WTC11 (cell line): Measurements from ENCODE around the gene LACC1.

Experiments used
- CREB1 ChIP-seq: sonication (generic); formaldehyde crosslinking; IDR thresholded peaks from 2 replicates; pipeline ENCODE4 v1.8.0; 2023; ENCODE audit warnings: mild to moderate bottlenecking, missing genetic modification reagents
- CTCF ChIP-seq: fragments of 200-600 bp; IDR thresholded peaks from 2 replicates; pipeline ENCODE4 v1.8.0; 2022; ENCODE audit warnings: antibody characterized with exemption
- E2F4 ChIP-seq: sonication (generic); formaldehyde crosslinking; IDR thresholded peaks from 2 replicates; pipeline ENCODE4 v1.8.1; 2022; ENCODE audit warnings: low read depth, mild to moderate bottlenecking, moderate library complexity, missing genetic modification reagents, borderline replicate concordance
- NR2C2 ChIP-seq: sonication (generic); formaldehyde crosslinking; IDR thresholded peaks from 2 replicates; pipeline ENCODE4 v1.8.0; 2022; ENCODE audit warnings: mild to moderate bottlenecking, missing genetic modification reagents
- RORB ChIP-seq: fragments of 250-450 bp; sonication (Bioruptor Pico); IDR thresholded peaks from 2 replicates; pipeline ENCODE4 v1.9.0; 2021; ENCODE audit warnings: mild to moderate bottlenecking

GRCh38 chr13:43872181-43872580 lies 7.5 kb upstream of the LACC1 start:
- no peak for TF ChIP-seq CREB1 (CRISPR knock-in tag)
- no peak for TF ChIP-seq CTCF
- TF ChIP-seq RORB (CRISPR knock-in tag), result no peak
- TF ChIP-seq E2F4 (CRISPR knock-in tag), result no peak
- no peak for TF ChIP-seq NR2C2 (CRISPR knock-in tag)
